SU-DHL-6 (cell line): ENCODE data around the gene RPN1.
"Not testable (repeated sequence)": the region's sequence is repeated elsewhere in the genome, so short reads cannot be mapped to it uniquely, and the experiment has no call there.

ENCODE experiments used
- CTCF ChIP-seq: fragments of 200-600 bp; sonication (generic); IDR thresholded peaks from one replicate; pipeline ENCODE4 v1.5.1; 2017; ENCODE audit warnings: antibody characterized with exemption, mild to moderate bottlenecking, low read length, moderate library complexity; ENCODE audit not compliant: insufficient read depth, poor library complexity, severe bottlenecking
- EZH2phosphoT487 ChIP-seq: fragments of 200-600 bp; sonication (generic), shearing (Covaris generic); conservative IDR thresholded peaks from 2 replicates; pipeline ENCODE4 v1.6.1; 2018; ENCODE audit warnings: mild to moderate bottlenecking, antibody characterized with exemption, low read length, moderate library complexity, mixed read lengths

- TF ChIP-seq CTCF, EZH2phosphoT487: not testable (repeated sequence)
Measured at GRCh38 chr3:128586932-128587331, 63.7 kb downstream of the RPN1 start.
